A549 (cell line): ENCODE results near the gene CD300H.

Experiments used
- HDAC2 ChIP-seq: fragments of 200-600 bp; sonication (generic); IDR thresholded peaks from 2 replicates; pipeline ENCODE4 v1.6.1; 2016
- HEYL ChIP-seq: fragments of 250-450 bp; sonication (Bioruptor Pico); IDR thresholded peaks from 2 replicates; pipeline ENCODE4 v1.8.0; 2021; ENCODE audit warnings: mild to moderate bottlenecking, moderate library complexity
- JUNB ChIP-seq: fragments of >200 bp; sonication (Bioruptor Twin); formaldehyde crosslinking; IDR thresholded peaks from 2 replicates; pipeline ENCODE4 v1.6.1; 2016
- MAZ ChIP-seq: fragments of 150-350 bp; IDR thresholded peaks from 2 replicates; pipeline ENCODE4 v1.6.1; 2014; ENCODE audit warnings: antibody characterized with exemption, low read depth, low read length, borderline replicate concordance
- NPAS2 ChIP-seq: fragments of 250-450 bp; sonication (Bioruptor Pico); IDR thresholded peaks from 2 replicates; pipeline ENCODE4 v1.8.0; 2022; ENCODE audit warnings: mild to moderate bottlenecking, moderate library complexity, borderline replicate concordance
- NR3C1 ChIP-seq: fragments of >200 bp; sonication (Bioruptor Twin); formaldehyde crosslinking; IDR thresholded peaks from 3 replicates; pipeline ENCODE4 v1.6.1; 2017
- POLR2A ChIP-seq: IDR thresholded peaks from 2 replicates; pipeline ENCODE4 v1.6.1; 2012; ENCODE audit warnings: mild to moderate bottlenecking, low read length
- TF ChIP-seq, protein P1 (sequence below): fragments of >200 bp; sonication (Bioruptor Twin); formaldehyde crosslinking; IDR thresholded peaks from 3 replicates; pipeline ENCODE4 v1.5.1; 2016
- TF ChIP-seq, protein P2 (sequence below): fragments of 250-450 bp; sonication (Bioruptor Pico); IDR thresholded peaks from 2 replicates; pipeline ENCODE4 v1.5.0; 2021; ENCODE audit warnings: mild to moderate bottlenecking, moderate library complexity, borderline replicate concordance

DNA sequence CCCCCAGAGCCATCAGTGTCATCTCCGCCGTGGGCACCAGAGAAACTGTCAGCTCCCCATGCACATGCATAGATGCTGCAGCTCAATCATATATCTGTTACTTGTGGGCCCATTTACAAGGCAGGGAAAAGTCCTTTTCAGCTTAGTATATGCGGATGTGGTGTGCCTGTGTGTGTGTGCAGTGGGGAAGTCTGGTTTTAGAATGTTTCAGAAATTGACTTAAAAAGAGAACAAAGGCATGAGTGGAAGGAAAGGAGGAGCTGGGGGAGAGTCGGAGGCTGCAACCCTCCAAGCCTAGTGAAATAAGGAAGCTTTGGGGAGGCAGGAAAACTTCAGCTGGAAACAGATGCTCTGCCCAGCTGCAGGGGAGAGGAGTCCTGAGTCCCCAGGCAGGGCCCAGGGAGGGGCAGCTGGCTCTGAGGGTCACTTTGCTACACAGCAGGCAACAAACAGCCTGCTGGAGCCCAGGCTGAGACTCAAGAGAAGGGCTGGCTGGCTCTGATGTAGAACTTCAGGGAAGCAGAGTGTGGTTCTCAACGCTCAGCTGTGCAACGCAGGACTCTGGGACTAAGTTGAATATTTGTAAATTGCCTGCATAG is 35.8 kb upstream of the CD300H start:
- TF ChIP-seq HDAC2: no peak
- no peak for TF ChIP-seq POLR2A
- TF ChIP-seq JUNB: no peak
- TF ChIP-seq, protein P1, sequence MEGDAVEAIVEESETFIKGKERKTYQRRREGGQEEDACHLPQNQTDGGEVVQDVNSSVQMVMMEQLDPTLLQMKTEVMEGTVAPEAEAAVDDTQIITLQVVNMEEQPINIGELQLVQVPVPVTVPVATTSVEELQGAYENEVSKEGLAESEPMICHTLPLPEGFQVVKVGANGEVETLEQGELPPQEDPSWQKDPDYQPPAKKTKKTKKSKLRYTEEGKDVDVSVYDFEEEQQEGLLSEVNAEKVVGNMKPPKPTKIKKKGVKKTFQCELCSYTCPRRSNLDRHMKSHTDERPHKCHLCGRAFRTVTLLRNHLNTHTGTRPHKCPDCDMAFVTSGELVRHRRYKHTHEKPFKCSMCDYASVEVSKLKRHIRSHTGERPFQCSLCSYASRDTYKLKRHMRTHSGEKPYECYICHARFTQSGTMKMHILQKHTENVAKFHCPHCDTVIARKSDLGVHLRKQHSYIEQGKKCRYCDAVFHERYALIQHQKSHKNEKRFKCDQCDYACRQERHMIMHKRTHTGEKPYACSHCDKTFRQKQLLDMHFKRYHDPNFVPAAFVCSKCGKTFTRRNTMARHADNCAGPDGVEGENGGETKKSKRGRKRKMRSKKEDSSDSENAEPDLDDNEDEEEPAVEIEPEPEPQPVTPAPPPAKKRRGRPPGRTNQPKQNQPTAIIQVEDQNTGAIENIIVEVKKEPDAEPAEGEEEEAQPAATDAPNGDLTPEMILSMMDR: no peak
- no peak for TF ChIP-seq HEYL (CRISPR knock-in tag)
- TF ChIP-seq MAZ: no peak
- TF ChIP-seq, protein P2, sequence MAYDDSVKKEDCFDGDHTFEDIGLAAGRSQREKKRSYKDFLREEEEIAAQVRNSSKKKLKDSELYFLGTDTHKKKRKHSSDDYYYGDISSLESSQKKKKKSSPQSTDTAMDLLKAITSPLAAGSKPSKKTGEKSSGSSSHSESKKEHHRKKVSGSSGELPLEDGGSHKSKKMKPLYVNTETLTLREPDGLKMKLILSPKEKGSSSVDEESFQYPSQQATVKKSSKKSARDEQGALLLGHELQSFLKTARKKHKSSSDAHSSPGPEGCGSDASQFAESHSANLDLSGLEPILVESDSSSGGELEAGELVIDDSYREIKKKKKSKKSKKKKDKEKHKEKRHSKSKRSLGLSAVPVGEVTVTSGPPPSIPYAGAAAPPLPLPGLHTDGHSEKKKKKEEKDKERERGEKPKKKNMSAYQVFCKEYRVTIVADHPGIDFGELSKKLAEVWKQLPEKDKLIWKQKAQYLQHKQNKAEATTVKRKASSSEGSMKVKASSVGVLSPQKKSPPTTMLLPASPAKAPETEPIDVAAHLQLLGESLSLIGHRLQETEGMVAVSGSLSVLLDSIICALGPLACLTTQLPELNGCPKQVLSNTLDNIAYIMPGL (CRISPR knock-in tag): no peak
- no peak for TF ChIP-seq NR3C1
- no peak for TF ChIP-seq NPAS2 (CRISPR knock-in tag)
